ENCODE data around the gene STXBP5L. TPM values are rescaled to one million over a fixed set of nuclear protein-coding genes. Genes with fewer than 3 reads are reported as not detected.

STXBP5L gene
- polyA plus RNA-seq, 2 of the 4 experiments (the other 2 are of a cell fraction): 0.08 TPM; not detected in 1

DNA sequence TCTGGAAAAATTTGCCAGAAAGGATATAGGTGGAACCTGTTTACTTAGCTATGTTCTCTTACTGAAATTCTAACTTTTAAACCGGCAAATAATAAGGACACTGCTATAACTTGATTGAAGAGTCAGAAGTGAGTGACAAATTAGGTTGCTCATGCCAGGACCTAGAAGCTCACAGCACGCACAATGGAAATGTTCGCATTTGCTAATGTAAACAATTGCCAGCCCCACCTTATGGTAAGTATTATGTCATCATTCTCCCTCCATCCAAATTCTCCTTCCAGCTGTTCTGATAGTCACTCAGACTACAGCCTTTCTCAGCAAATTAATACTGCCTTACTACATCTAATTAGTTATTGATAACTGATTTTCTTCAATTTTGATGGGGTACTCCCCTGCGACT lies 4.8 kb upstream of the STXBP5L start:
- no peak for TF ChIP-seq NFE2L2 (conservative IDR thresholded peaks at IDR 0.05; ENCODE audit: low read length)
- TF ChIP-seq HES2 (IDR thresholded peaks at IDR 0.05): no peak
- TF ChIP-seq CTCF (IDR thresholded peaks at IDR 0.05): no peak
- TF ChIP-seq RCOR1 (IDR thresholded peaks at IDR 0.05; ENCODE audit: low read depth, low read length): no peak
- no peak for TF ChIP-seq HDAC2 (IDR thresholded peaks at IDR 0.05)
- no peak for TF ChIP-seq MAZ (IDR thresholded peaks at IDR 0.05; ENCODE audit: borderline replicate concordance, low read depth, low read length)
- no peak for TF ChIP-seq FOSL2 (IDR thresholded peaks at IDR 0.05)
- no peak for TF ChIP-seq FOSL2 (CRISPR knock-in tag; IDR thresholded peaks at IDR 0.05)
- TF ChIP-seq FOSB (CRISPR knock-in tag; IDR thresholded peaks at IDR 0.05): no peak
- no peak for TF ChIP-seq HMGXB4 (CRISPR knock-in tag; IDR thresholded peaks at IDR 0.05; ENCODE audit: borderline replicate concordance)
- TF ChIP-seq REST (IDR thresholded peaks at IDR 0.05): no peak
- no peak for TF ChIP-seq RNF2 (IDR thresholded peaks at IDR 0.05; ENCODE audit: borderline replicate concordance, low read depth)
- no peak for TF ChIP-seq ZC3H11A (IDR thresholded peaks at IDR 0.05)
- POLR2A ChIA-PET: no interaction called here
- Histone ChIP-seq H3K4me3 (no peak overlapping the region), H3K4me2 (no peak overlapping the region), H3K4me1 (peaks cover 6% of the 10 kb centered on the region), H3K9me3 (0 out of 3 replicates have a peak, but pooled peaks cover 5% of the 10 kb centered on the region), H3K27ac (no peak overlapping the region)
- WGBS (ENCODE audit: missing lambda C conversion rate): 22% methylated on average over 4 of the region's 4 CpGs
- ATAC-seq (no peak), FAIRE-seq (no peak), DNase-seq (ENCODE audit: low read depth in 1 of 2, low spot score in 1 of 2) (no peak)
- CTCF ChIA-PET: interaction anchor here (1.0 kb wide), 1 partner anchor 19 kb away, joined by 3 read pairs; no protein-coding TSS in a partner anchor

DNA sequence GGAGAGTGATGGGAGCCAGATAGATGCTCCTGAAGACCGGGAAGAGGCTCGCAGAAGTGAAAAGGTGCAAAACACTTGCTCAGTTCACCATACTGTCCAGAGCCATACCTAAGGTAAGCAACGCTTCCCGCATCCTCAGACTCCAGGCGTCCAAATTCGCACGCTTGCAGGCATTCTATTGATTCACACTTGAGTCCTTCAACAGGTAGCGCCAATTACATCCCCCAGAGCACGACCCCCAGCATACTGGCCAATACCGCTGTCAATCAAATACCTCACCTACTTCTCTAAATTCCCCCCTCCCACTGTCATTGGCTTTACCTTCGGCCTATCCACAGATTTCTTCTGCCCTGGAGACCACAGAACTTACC lies 361 bp upstream of the STXBP5L start:
- no peak for TF ChIP-seq HOXB5 (CRISPR knock-in tag; IDR thresholded peaks at IDR 0.05)
- no peak for TF ChIP-seq ESRRA (IDR thresholded peaks at IDR 0.05; ENCODE audit: borderline replicate concordance, low read length)
- no peak for TF ChIP-seq ZC3H11A (IDR thresholded peaks at IDR 0.05)
- TF ChIP-seq ZSCAN20 (CRISPR knock-in tag; IDR thresholded peaks at IDR 0.05): no peak
- no peak for TF ChIP-seq TFCP2L1 (CRISPR knock-in tag; IDR thresholded peaks at IDR 0.05)
- TF ChIP-seq NR3C1 (IDR thresholded peaks at IDR 0.05): no peak
- no peak for TF ChIP-seq CHD4 (IDR thresholded peaks at IDR 0.05; ENCODE audit: borderline replicate concordance)
- no peak for TF ChIP-seq EP300 (IDR thresholded peaks at IDR 0.05)
- TF ChIP-seq FOXS1 (CRISPR knock-in tag; IDR thresholded peaks at IDR 0.05): no peak
- TF ChIP-seq RFX5 (IDR thresholded peaks at IDR 0.05): no peak
- TF ChIP-seq MAFK (IDR thresholded peaks at IDR 0.05; ENCODE audit: partially characterized antibody): no peak
- TF ChIP-seq KDM1A (IDR thresholded peaks at IDR 0.05; ENCODE audit: low read depth): no peak
- no peak for TF ChIP-seq PHF8 (IDR thresholded peaks at IDR 0.05; ENCODE audit: borderline replicate concordance, low read depth)
- no peak for TF ChIP-seq MYC (IDR thresholded peaks at IDR 0.05; ENCODE audit: borderline replicate concordance, low read length)
- no peak for TF ChIP-seq EHF (CRISPR knock-in tag; IDR thresholded peaks at IDR 0.05)
- no peak for TF ChIP-seq HDAC2 (IDR thresholded peaks at IDR 0.05)
- TF ChIP-seq, protein P1, sequence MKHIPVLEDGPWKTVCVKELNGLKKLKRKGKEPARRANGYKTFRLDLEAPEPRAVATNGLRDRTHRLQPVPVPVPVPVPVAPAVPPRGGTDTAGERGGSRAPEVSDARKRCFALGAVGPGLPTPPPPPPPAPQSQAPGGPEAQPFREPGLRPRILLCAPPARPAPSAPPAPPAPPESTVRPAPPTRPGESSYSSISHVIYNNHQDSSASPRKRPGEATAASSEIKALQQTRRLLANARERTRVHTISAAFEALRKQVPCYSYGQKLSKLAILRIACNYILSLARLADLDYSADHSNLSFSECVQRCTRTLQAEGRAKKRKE (CRISPR knock-in tag; IDR thresholded peaks at IDR 0.05; ENCODE audit: low read depth): no peak
- ATAC-seq: peak; percentile 45 to 46; a peak in 4 of 6 replicates
- H3K4me1 ChIP-seq: peaks cover 13% of the 10 kb centered on the region
- 26% methylated on average over 11 of the region's 11 CpGs for WGBS (ENCODE audit: missing lambda C conversion rate)
- H3K4me3 ChIP-seq: peak overlapping the region; percentile 49
- ChIA-PET POLR2A (no interaction called here), CTCF (interaction anchor here (0.8 kb wide), 1 partner anchor 348 kb away, joined by 3 read pairs; no protein-coding TSS in a partner anchor)
- peak overlapping the region; percentile 100 for H3K4me2 ChIP-seq
- DNase-seq (ENCODE audit: low read depth in 1 of 2, low spot score in 1 of 2): no peak
- FAIRE-seq: no peak
- H3K27ac ChIP-seq: no peak overlapping the region
- H3K9me3 ChIP-seq: 0 out of 3 replicates have a peak, but pooled peaks cover 5% of the 10 kb centered on the region
